Iris pigment epithelial cell (primary cell): ENCODE data around the gene OR2H1.
"Not testable (repeated sequence)": the region's sequence is repeated elsewhere in the genome, so short reads cannot be mapped to it uniquely, and the experiment has no call there.

Experiments used
- DNase-seq: peaks from one replicate; pipeline ENCODE4 v3.0.0-alpha.2; 2011; ENCODE audit warnings: low read depth

The OR2H1 gene

GRCh38 chr6:29456971-29457370 lies at the start of gene OR2H1, which contains the start of gene OR11A1:
Gene OR2H1 (plus strand): TSS chr6:29457155. CDS start chr6:29461770, 4,615 bp downstream.
Gene OR11A1 (minus strand): TSS chr6:29457071. CDS start chr6:29427641, 29,430 bp downstream.
- DNase-seq, result no peak

- DNase-seq, result no peak
Observed at GRCh38 chr6:29414588-29414987, 42.4 kb upstream of the OR2H1 start, which contains the start of gene OR12D1. Gene OR12D1 (plus strand): TSS chr6:29414928.

- DNase-seq, result no peak
Observed at GRCh38 chr6:29419516-29419915, 37.4 kb upstream of the OR2H1 start.

DNA sequence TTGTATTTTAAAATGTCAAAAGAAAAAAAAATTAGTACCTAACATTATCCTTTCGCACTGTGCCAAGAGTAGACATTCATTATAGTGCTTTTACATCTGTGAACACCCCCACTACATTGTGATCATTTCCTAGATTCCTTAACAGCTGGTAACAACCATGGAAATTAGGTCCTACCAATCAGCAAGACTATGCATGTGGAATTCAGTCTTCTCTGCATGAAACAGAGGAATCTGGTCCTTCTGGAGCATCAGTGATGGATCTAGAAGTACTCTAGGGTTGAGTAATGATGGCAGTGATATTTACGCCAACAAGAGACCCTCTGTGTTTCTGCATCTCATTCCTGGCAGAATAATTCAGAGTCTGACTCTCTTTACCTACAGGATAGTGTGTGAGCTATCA lies 32.8 kb upstream of the OR2H1 start:
- no peak for DNase-seq

GRCh38 chr6:29424575-29424974 lies 32.4 kb upstream of the OR2H1 start:
- no peak for DNase-seq

- no peak for DNase-seq
Observed at GRCh38 chr6:29425075-29425474, 31.9 kb upstream of the OR2H1 start.

DNA sequence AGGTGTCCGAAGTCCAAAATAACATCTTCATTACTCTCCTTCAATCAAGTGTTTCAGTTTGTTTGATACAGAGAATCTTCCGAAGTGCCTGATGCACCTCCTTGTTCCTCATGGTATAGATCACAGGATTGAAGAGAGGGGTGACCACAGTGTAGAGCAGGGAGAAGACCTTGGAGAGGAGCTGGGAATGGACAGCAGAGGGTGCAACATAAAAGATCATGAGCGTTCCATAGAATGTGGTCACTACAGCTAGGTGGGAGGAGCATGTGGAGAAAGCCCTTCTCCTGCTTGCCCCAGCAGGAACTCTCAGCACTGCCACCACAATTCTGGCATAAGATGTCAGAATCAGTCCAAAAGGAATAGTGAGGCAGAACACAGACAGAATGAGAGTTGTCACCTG lies 30.3 kb upstream of the OR2H1 start:
- no peak for DNase-seq

DNA sequence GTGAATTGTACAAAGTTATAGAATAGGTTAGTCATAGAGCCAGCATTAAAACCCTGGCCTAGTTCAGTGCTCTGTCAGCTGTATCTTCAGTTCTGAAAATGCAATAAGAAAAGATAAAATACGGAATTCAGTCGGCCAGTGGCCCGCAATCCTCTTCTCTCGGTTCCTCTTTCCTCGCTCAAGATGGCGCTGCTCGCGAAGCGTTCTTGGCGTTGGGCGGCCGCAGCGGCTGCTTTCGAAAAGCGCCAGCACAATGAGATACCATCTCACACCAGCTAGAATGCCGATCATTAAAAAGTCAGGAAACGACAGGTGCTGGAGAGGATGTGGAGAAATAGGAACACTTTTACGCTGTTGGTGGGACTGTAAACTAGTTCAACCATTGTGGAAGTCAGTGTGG lies 20.2 kb upstream of the OR2H1 start:
- DNase-seq, result not testable (repeated sequence)

- no peak for DNase-seq
Observed at GRCh38 chr6:29439006-29439405, 17.9 kb upstream of the OR2H1 start, which contains the start of gene OR10C1. Gene OR10C1 (plus strand): TSS chr6:29439306. CDS start chr6:29440016, 710 bp downstream.

- DNase-seq, result peak; percentile 5
Observed at GRCh38 chr6:29442719-29443118, 14.2 kb upstream of the OR2H1 start.

GRCh38 chr6:29444031-29444430 lies 12.9 kb upstream of the OR2H1 start:
- not testable (repeated sequence) for DNase-seq

DNA sequence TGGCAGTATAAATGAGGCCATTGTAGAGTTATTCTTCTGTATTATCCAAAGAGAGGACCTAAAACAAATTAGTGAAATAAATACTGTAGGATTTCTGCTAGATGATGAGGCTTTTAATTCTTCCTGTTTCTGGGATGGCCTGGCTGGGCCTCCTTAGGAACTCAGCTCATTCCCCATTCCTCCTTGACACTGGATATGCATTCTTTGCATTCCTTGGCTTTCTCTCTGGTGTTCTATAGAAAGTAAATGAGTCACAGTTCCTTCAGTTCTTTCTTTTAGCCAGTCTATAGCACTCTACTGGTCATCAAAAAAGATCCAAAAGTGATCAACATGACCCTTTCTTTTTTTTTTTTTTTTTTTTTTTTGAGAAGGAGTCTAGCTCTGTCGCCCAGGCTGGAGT lies 9.3 kb upstream of the OR2H1 start:
- DNase-seq, result peak; percentile 2

GRCh38 chr6:29451471-29452193 lies 5.3 kb upstream of the OR2H1 start:
- DNase-seq, result peak; percentile 16

DNA sequence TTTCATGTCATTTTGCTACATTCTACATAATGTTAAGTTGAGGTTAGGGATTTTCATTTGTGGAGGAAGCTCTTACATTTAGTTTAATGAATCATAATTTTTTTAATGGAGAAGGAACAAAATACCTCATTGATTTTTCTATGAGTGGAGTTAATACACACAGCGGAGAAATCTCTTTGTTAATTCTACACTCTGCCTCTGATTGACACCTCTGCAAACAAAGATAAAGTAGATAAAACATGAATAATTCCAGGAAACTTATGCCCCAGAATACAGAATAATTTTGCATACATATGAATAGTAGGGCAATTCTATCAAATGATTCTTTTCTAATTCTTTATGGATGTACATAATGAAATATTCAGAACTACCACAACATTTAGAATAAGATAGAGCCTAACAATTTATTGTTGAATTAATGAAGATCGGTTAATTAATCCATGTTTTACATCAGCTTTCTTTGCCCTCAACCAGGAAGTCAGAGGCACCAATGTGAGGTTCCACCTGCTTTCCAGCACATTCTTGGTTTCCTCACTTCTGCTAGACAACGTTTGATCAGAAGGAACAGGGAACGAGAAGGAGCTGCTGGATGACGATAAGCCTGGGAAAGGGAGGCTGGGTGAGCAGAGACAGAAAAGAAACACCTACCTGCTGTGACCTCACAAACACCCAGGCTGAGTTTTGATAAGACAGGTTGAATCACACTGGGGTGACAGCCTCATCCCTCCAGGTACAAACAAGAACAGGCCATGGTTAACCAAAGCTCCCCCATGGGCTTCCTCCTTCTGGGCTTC lies 4.3 kb downstream of the OR2H1 start:
- no peak for DNase-seq

DNA sequence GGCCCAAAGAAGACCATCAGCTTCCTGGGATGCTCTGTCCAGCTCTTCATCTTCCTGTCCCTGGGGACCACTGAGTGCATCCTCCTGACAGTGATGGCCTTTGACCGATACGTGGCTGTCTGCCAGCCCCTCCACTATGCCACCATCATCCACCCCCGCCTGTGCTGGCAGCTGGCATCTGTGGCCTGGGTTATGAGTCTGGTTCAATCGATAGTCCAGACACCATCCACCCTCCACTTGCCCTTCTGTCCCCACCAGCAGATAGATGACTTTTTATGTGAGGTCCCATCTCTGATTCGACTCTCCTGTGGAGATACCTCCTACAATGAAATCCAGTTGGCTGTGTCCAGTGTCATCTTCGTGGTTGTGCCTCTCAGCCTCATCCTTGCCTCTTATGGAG lies 5.1 kb downstream of the OR2H1 start:
- DNase-seq, result no peak

DNA sequence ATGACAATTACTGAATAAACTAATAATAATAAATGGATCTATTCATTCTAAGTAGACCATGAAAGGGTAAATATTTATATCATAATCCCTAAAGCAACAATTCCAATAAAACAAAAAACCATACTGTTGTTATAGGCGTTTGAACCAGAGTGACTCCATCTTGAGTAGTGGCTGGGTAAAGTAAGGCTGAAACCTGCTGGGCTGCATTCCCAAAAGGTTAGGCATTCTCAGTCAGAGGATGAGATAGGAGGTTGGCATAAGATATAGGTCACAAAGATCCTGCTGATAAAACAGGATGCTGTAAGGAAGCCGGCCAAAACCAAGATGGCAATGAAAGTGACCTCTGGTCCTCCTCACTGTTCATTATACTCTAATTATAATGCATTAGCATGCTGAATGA lies 8.3 kb downstream of the OR2H1 start:
- DNase-seq, result no peak

DNA sequence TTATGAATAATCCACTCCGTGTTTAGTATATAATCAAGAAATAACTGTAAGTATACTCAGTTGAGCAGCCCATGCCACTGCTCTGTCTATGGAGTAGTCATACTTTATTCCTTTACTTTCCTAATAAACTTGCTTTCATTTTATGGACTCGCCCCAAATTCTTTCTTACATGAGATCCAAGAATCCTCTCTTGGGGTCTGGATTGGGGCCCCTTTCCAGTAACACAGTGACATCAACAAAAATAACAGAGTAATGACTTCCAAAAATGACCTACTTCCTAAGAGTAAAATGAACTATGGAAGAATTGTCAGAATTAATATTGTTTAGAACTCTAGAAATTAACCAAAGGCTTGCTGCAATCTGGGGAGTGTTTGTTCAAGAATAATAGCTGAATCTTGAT lies 8.8 kb downstream of the OR2H1 start:
- no peak for DNase-seq

- no peak for DNase-seq
Observed at GRCh38 chr6:29466241-29466640, 9.3 kb downstream of the OR2H1 start.

DNA sequence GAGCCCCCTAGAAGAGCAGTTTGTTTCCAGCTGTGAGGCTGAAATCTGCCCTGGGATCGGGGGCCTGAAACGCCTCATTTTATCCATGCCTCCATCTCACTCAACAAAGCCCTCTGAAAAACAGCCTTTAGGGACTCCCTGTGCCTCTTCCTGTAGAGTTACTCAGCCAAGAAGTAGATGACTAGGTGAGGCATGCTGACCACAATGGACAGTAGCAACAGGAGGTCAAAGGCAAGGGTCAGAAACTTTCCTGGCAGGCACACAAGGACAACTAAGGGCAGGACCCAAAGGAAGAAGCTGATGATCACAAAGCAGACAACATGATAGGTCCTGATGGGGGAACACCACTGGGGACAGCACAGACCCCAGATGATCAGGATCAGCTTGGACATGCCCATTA lies 18.0 kb downstream of the OR2H1 start:
- DNase-seq, result no peak

- no peak for DNase-seq
Observed at GRCh38 chr6:29477923-29478450, 21.0 kb downstream of the OR2H1 start.

DNA sequence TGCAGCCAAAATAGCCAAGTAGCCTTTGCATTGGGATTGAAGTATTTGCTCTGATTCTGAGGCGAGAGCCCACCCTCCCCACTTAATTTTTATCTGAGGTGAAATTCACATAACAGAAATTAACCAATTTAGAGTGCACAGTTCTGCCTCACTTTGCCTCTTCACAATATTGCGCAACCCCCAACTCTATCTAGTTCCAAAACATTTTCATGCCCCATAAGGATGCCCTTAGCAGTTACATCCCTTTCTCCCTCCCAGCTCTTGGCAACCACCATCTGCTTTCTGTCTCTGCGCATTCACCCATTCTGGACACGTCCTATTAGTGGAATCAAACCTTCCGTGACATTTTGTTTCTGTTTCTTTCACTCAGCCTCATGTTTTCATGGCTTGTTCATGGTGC lies 21.8 kb downstream of the OR2H1 start:
- DNase-seq, result no peak

GRCh38 chr6:29479560-29479959 lies 22.6 kb downstream of the OR2H1 start:
- no peak for DNase-seq

GRCh38 chr6:29483186-29483585 lies 26.2 kb downstream of the OR2H1 start:
- no peak for DNase-seq
